KMS-11 (cell line): ENCODE data around the gene SPTSSA.

Source experiments
- H2AFZ ChIP-seq: fragments of 200-600 bp; sonication (generic); 2 replicates; pipeline ENCODE4 v1.6.1; 2016; ENCODE audit warnings: antibody characterized with exemption, mixed run types, low read depth
- H3K27ac ChIP-seq: fragments of 200-600 bp; sonication (generic); 2 replicates; pipeline ENCODE4 v1.6.1; 2016; ENCODE audit warnings: mild to moderate bottlenecking, mixed run types
- H3K27me3 ChIP-seq: fragments of 200-600 bp; sonication (generic); 2 replicates; pipeline ENCODE4 v1.6.1; 2017; ENCODE audit warnings: mild to moderate bottlenecking, low read depth, mixed run types, moderate library complexity; ENCODE audit not compliant: insufficient read depth
- H3K36me3 ChIP-seq: fragments of 200-600 bp; sonication (generic); 2 replicates; pipeline ENCODE4 v1.6.1; 2017; ENCODE audit warnings: mild to moderate bottlenecking, mixed run types; ENCODE audit not compliant: insufficient read depth
- H3K4me1 ChIP-seq: fragments of 200-600 bp; sonication (generic); 2 replicates; pipeline ENCODE4 v1.6.1; 2016; ENCODE audit warnings: mild to moderate bottlenecking, low read depth, mixed run types; ENCODE audit not compliant: poor library complexity, severe bottlenecking
- H3K4me2 ChIP-seq: fragments of 200-600 bp; sonication (generic); 2 replicates; pipeline ENCODE4 v1.7.0; 2016; ENCODE audit warnings: mild to moderate bottlenecking, mixed run types
- H3K4me3 ChIP-seq: fragments of 200-600 bp; sonication (generic); IDR thresholded peaks from 2 replicates; pipeline ENCODE4 v1.6.1; 2017; ENCODE audit warnings: low read depth, low read length, mixed read lengths; ENCODE audit not compliant: insufficient read depth
- H3K79me2 ChIP-seq: fragments of 200-600 bp; sonication (generic); 2 replicates; pipeline ENCODE4 v1.6.1; 2016; ENCODE audit warnings: low read depth, mixed run types; ENCODE audit not compliant: insufficient read depth
- H3K9ac ChIP-seq: fragments of 200-600 bp; sonication (generic); 2 replicates; pipeline ENCODE4 v1.6.1; 2016; ENCODE audit warnings: mild to moderate bottlenecking, mixed run types
- H4K20me1 ChIP-seq: fragments of 200-600 bp; sonication (generic); 2 replicates; pipeline ENCODE4 v1.6.1; 2016; ENCODE audit warnings: mild to moderate bottlenecking, mixed run types; ENCODE audit not compliant: insufficient read depth
- TF ChIP-seq, protein P1 (sequence below): fragments of 200-600 bp; sonication (generic); conservative IDR thresholded peaks from 2 replicates; pipeline ENCODE4 v1.6.1; 2017; ENCODE audit warnings: low read depth, mild to moderate bottlenecking, antibody characterized with exemption, low read length, moderate library complexity, mixed read lengths

SPTSSA gene

GRCh38 chr14:34502545-34503225 lies 40.6 kb upstream of the SPTSSA start:
- H3K9ac ChIP-seq, result no peak overlapping the region
- H4K20me1 ChIP-seq, result no peaks in the 10 kb centered on the region
- H3K27ac ChIP-seq, result no peak overlapping the region
- H3K36me3 ChIP-seq, result no peaks in the 10 kb centered on the region
- H3K4me1 ChIP-seq, result no peaks in the 10 kb centered on the region
- no peaks in the 10 kb centered on the region for H3K79me2 ChIP-seq
- TF ChIP-seq, protein P1, sequence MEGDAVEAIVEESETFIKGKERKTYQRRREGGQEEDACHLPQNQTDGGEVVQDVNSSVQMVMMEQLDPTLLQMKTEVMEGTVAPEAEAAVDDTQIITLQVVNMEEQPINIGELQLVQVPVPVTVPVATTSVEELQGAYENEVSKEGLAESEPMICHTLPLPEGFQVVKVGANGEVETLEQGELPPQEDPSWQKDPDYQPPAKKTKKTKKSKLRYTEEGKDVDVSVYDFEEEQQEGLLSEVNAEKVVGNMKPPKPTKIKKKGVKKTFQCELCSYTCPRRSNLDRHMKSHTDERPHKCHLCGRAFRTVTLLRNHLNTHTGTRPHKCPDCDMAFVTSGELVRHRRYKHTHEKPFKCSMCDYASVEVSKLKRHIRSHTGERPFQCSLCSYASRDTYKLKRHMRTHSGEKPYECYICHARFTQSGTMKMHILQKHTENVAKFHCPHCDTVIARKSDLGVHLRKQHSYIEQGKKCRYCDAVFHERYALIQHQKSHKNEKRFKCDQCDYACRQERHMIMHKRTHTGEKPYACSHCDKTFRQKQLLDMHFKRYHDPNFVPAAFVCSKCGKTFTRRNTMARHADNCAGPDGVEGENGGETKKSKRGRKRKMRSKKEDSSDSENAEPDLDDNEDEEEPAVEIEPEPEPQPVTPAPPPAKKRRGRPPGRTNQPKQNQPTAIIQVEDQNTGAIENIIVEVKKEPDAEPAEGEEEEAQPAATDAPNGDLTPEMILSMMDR, result no peak
- H3K4me3 ChIP-seq, result no peak overlapping the region
- H3K4me2 ChIP-seq, result no peak overlapping the region
- no peak overlapping the region for H2AFZ ChIP-seq
- no peaks in the 10 kb centered on the region for H3K27me3 ChIP-seq

DNA sequence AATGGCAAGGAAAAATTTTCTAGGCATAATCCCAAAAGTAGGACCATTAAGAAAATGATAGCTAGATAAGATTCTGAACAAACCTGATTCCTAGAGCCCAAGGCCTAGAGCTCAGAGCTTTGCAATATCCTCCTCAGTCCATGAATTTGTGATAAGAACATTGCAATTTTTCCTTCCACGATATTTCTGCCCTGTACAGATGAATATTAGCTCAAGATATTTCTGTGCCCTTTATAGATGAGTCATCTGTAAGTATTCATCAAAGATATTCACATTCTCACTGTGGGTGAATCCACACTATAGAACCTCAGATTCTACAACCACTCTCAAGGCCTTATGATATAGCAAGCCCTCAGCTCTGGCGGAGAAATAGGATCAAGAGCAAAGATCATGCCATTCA lies 40.0 kb upstream of the SPTSSA start:
- TF ChIP-seq, protein P1, result no peak
- H3K4me2 ChIP-seq, result no peak overlapping the region
- H3K27ac ChIP-seq, result no peak overlapping the region
- no peaks in the 10 kb centered on the region for H3K4me1 ChIP-seq
- no peak overlapping the region for H3K4me3 ChIP-seq
- no peaks in the 10 kb centered on the region for H3K36me3 ChIP-seq
- H3K27me3 ChIP-seq, result no peaks in the 10 kb centered on the region
- no peak overlapping the region for H3K9ac ChIP-seq
- no peaks in the 10 kb centered on the region for H4K20me1 ChIP-seq
- no peak overlapping the region for H2AFZ ChIP-seq
- H3K79me2 ChIP-seq, result no peaks in the 10 kb centered on the region

DNA sequence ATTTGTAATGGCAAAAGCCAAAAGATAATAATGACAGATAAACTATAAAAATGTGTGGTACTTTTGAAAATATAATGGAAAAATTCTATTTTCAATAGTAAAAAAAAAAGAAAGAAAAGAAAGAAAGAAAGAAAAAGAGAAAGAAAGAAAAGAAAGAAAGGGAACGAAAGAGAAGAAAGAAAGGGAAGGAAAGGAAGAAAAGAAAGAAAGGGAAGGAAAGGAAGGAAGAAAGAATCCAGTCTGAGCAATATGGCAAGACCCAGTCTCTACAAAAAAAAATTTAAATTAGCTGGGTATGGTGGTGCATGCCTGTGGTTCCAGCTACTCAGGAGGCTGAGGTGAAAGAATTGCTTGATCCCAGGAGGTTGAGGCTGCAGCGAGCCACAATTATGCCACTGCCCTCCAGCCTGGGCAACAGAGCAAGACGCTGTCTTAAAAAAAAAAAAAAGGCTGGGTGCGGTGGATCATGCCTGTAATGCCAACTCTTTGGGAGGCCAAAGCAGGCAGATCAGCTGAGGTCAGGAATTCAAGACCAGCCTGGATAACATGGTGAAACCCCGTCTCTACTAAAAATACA lies 39.1 kb upstream of the SPTSSA start:
- Histone ChIP-seq H2AFZ (no peak overlapping the region), H3K4me1 (no peaks in the 10 kb centered on the region), H3K36me3 (no peaks in the 10 kb centered on the region), H3K4me3 (no peak overlapping the region), H3K79me2 (no peaks in the 10 kb centered on the region), H3K27ac (no peak overlapping the region), H3K9ac (no peak overlapping the region), H4K20me1 (no peaks in the 10 kb centered on the region), H3K27me3 (no peaks in the 10 kb centered on the region), H3K4me2 (no peak overlapping the region)
- TF ChIP-seq, protein P1, result no peak

DNA sequence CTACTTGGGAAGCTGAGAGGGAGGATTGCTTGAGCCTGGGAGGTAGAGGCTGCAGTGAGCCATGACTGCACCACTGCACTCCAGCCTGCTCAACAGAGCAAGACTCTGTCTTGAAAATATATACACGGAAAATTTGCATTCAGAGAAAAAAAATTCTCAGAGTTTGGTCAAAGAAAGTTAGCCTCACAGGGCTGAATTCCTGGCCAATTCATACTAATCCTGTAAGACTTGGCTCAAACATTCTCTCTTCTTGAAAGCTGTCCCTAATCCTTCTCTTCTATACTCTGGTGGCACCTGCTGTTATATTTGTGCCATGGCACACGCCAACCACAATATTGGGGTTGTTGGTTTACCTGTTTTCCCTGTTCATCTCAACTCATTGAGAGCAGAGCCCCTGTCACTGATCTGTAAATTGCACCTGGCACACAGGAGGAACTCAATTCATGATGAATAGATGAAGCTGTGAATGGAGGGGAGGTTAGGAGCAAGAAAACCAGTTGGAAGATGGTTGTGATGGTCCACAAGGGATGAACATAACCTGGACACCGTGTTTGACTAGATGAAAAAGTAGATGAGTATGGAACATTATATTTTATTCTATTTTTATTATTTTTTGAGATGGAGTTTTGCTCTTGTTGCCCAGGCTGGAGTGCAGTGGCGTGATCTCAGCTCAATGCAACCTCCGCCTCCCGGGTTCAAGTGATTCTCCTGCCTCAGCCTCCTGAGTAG lies 36.8 kb upstream of the SPTSSA start:
- Histone ChIP-seq H3K9ac (no peak overlapping the region), H3K4me2 (no peak overlapping the region), H4K20me1 (no peaks in the 10 kb centered on the region), H3K27me3 (no peaks in the 10 kb centered on the region), H3K36me3 (no peaks in the 10 kb centered on the region), H2AFZ (no peak overlapping the region), H3K79me2 (no peaks in the 10 kb centered on the region), H3K27ac (no peak overlapping the region), H3K4me3 (no peak overlapping the region), H3K4me1 (no peaks in the 10 kb centered on the region)
- TF ChIP-seq, protein P1, result no peak
